ENCODE data around the gene F12. TPM values are rescaled to one million over a fixed set of nuclear protein-coding genes. Genes with fewer than 3 reads are reported as not detected.

Gene F12
- total RNA-seq, 4 donors from 2014 or later: 0.42 to 2.6 (median 1.1) TPM; not detected in 1

DNA sequence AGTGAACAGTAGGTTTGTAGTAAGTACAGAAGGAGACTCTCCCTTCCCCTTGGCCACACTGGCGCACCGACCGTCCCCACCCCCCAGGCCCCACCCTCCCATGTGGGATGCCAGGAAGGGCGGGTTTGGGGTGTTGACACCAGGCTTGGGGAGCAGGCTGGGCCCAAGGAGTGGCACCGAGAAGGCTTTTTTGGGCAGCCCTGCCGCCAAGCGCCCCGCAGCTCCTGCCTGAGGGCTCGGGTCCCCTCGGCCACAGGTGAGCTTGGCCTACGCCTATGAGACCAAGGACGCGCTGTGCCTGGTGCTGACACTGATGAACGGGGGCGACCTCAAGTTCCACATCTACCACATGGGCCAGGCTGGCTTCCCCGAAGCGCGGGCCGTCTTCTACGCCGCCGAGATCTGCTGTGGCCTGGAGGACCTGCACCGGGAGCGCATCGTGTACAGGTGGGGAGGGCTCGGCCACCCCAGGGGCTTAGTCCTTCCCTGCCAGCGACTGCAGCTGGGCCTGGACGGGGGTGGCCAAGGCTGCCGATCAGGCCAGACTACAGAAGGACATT lies 24.4 kb upstream of the F12 start:
- WGBS, 2 donors: 94 to 95% methylated on average over 16 to 25 of the region's 29 CpGs
- no peak for DNase-seq
- H3K36me3 ChIP-seq: peaks cover 46 to 53% of the 10 kb centered on the region in 2 donors
- no peak overlapping the region for H3K4me3 ChIP-seq (replicated peaks in 1 of 3)
- no peaks in the 10 kb centered on the region for H3K9me3 ChIP-seq
- no peak overlapping the region for H3K27ac ChIP-seq
- no peaks in the 10 kb centered on the region for H3K4me1 ChIP-seq
- H3K27me3 ChIP-seq: no peaks in the 10 kb centered on the region
- TF ChIP-seq, protein P1, sequence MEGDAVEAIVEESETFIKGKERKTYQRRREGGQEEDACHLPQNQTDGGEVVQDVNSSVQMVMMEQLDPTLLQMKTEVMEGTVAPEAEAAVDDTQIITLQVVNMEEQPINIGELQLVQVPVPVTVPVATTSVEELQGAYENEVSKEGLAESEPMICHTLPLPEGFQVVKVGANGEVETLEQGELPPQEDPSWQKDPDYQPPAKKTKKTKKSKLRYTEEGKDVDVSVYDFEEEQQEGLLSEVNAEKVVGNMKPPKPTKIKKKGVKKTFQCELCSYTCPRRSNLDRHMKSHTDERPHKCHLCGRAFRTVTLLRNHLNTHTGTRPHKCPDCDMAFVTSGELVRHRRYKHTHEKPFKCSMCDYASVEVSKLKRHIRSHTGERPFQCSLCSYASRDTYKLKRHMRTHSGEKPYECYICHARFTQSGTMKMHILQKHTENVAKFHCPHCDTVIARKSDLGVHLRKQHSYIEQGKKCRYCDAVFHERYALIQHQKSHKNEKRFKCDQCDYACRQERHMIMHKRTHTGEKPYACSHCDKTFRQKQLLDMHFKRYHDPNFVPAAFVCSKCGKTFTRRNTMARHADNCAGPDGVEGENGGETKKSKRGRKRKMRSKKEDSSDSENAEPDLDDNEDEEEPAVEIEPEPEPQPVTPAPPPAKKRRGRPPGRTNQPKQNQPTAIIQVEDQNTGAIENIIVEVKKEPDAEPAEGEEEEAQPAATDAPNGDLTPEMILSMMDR (IDR thresholded peaks at IDR 0.05): no peak
- no peak for TF ChIP-seq POLR2A (IDR thresholded peaks at IDR 0.05)
- intact Hi-C loops (cut with DNase I): no loop called here

DNA sequence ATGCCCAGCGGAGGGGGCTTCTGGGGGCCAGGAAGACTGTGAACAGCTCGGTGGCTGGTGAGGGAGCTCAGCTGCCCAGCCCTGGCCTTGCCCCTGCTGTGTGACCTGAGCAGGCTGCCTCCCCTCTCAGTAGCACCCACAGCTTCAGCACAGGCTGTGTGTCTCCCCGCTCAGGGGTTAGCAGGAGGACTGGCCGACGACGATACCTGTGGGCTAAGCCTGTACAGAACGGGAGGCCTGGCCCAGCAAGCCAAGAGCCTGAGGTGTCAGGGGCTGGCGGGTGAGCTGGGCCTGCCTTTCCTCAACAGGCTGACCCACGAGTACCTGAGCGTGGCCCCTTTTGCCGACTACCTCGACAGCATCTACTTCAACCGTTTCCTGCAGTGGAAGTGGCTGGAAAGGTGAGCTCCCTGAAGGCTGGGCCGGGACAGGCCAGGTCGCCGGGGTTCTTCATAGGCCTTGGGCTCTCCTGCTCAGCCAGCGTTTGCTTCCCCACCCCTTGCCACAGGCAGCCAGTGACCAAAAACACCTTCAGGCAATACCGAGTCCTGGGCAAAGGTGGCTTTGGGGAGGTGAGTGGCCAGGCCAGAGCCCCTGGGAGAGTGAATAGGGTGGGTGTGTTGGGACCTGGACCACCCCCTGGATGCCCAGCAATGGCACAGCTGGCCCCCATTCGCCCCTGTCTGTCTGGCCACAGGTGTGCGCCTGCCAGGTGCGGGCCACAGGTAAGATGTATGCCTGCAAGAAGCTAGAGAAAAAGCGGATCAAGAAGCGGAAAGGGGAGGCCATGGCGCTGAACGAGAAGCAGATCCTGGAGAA lies 23.7 kb upstream of the F12 start:
- intact Hi-C loops (cut with DNase I): no loop called here
- Histone ChIP-seq H3K36me3 (peaks cover 46% of the 10 kb centered on the region in 2 donors), H3K9me3 (no peaks in the 10 kb centered on the region), H3K4me3 (replicated peaks in 1 of 3) (no peak overlapping the region), H3K4me1 (peaks cover under 1 to 2% of the 10 kb centered on the region in 2 donors), H3K27ac (no peak overlapping the region), H3K27me3 (no peaks in the 10 kb centered on the region)
- DNase-seq: no peak
- TF ChIP-seq, protein P1 (IDR thresholded peaks at IDR 0.05): no peak
- no peak for TF ChIP-seq POLR2A (IDR thresholded peaks at IDR 0.05)
- WGBS, 2 donors: 93 to 95% methylated on average over 16 to 23 of the region's 25 CpGs

DNA sequence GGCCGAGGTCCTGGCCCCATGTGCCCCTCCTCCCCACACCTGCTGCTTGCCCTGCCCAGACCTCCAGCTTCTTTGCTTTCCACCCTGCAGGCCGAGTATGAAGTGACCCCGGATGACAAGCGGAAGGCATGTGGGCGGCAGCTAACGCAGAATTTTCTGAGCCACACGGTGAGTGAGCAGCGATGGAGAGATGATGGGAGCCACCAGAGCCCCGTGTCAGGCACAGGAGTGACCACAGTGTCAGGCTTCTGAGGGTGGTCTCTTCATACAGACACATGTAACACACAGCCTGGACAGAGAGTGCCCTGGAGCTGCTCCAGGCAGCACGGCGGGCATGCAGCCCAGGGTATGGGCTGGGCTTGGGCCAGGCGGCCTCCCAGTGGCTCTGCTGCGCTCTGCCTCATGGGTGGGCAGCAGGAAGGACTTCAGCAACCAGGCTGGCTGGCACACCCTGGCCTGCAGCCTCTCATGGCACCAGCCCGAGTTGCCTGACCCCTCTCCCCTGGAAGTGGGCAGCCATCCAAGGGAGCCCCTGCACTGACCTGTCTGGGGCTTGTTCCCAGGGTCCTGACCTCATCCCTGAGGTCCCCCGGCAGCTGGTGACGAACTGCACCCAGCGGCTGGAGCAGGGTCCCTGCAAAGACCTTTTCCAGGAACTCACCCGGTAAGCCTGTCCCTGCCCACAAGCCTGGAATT lies 22.9 kb upstream of the F12 start:
- peaks cover 42 to 46% of the 10 kb centered on the region in 2 donors for H3K36me3 ChIP-seq
- H3K4me3 ChIP-seq (replicated peaks in 1 of 3): no peak overlapping the region
- peaks cover 8 to 9% of the 10 kb centered on the region in 2 donors for H3K4me1 ChIP-seq
- no peak for DNase-seq
- no peak overlapping the region for H3K27ac ChIP-seq
- no peaks in the 10 kb centered on the region for H3K27me3 ChIP-seq
- TF ChIP-seq POLR2A (IDR thresholded peaks at IDR 0.05): no peak
- TF ChIP-seq, protein P1 (IDR thresholded peaks at IDR 0.05): no peak
- H3K9me3 ChIP-seq: no peaks in the 10 kb centered on the region
- intact Hi-C loops (cut with DNase I): no loop called here
- 88 to 90% methylated on average over 9 to 17 of the region's 18 CpGs for WGBS, 2 donors

DNA sequence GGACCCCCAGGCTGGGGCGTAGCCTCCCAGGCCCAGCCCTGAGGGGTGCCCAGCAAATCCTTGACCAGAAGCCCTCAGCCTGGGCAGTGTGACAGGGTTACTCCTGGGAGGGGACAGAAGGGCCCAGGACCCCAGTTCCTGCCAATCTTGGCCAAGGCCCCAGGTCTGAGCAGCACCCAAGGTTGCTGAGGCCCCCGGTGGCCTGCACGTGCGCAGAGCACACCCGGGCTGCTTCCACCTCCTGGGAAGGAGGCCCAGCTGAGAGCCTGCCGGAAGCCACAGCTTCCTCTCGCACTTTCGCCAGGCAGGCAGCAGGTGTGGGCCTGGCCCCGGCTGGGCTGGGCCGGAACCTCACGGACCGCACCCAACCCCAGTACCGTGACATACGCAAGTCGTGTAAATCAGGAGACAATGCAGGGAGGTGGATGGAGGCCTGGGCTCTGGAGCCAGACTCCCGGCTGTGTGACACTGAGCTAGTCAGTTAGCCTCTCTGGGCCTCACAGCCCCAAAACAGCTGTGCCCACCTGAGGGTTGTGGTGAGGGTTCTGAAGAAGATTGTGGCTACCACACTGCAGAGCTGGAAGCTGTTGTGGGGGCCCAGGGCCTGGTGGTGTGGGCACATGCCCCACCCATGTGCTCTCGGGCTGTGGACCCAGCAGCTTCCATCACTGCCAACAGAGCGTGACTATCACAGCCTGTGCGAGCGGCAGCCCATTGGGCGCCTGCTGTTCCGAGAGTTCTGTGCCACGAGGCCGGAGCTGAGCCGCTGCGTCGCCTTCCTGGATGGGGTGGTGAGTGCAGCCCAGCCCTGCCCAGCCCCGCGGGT lies 22.2 kb upstream of the F12 start:
- H3K4me3 ChIP-seq (replicated peaks in 1 of 3): no peak overlapping the region
- no peaks in the 10 kb centered on the region for H3K9me3 ChIP-seq
- H3K36me3 ChIP-seq: peaks cover 42 to 43% of the 10 kb centered on the region in 2 donors
- no peak for DNase-seq
- intact Hi-C loops (cut with DNase I): no loop called here
- H3K4me1 ChIP-seq: peaks cover 13% of the 10 kb centered on the region in 2 donors
- TF ChIP-seq, protein P1 (IDR thresholded peaks at IDR 0.05): no peak
- no peak for TF ChIP-seq POLR2A (IDR thresholded peaks at IDR 0.05)
- WGBS, 2 donors: 84 to 98% methylated on average over 8 to 13 of the region's 29 CpGs
- no peaks in the 10 kb centered on the region for H3K27me3 ChIP-seq
- no peak overlapping the region for H3K27ac ChIP-seq
